SJSA1 (cell line): ENCODE measurements around the gene NBL1. TPM values are rescaled to one million over a fixed set of nuclear protein-coding genes. Genes with fewer than 3 reads are reported as not detected.

ENCODE experiments used
- DNase-seq, 2 experiments: peaks; one replicate each; pipeline ENCODE4 v3.0.0-alpha.2; 2015 to 2020; ENCODE audit warnings: low spot score in 2 of 2, low read depth in 1 of 2
- H3K27ac ChIP-seq: fragments of 250-450 bp; sonication (Bioruptor Pico); 2 replicates; pipeline ENCODE4 v1.5.1; 2020; ENCODE audit warnings: mild to moderate bottlenecking, moderate library complexity
- H3K27me3 ChIP-seq: fragments of 250-450 bp; sonication (Bioruptor Pico); replicated peaks from 2 replicates; pipeline ENCODE4 v1.5.1; 2020; ENCODE audit warnings: mild to moderate bottlenecking, moderate library complexity
- H3K36me3 ChIP-seq: fragments of 250-450 bp; sonication (Bioruptor Pico); 2 replicates; pipeline ENCODE4 v1.5.1; 2020; ENCODE audit warnings: mild to moderate bottlenecking
- H3K4me1 ChIP-seq: fragments of 250-450 bp; sonication (Bioruptor Pico); replicated peaks from 2 replicates; pipeline ENCODE4 v1.6.1; 2021; ENCODE audit warnings: mild to moderate bottlenecking
- H3K4me3 ChIP-seq: fragments of 250-450 bp; sonication (Bioruptor Pico); 2 replicates; pipeline ENCODE4 v1.5.1; 2020; ENCODE audit warnings: mild to moderate bottlenecking
- H3K9me3 ChIP-seq: fragments of 250-450 bp; sonication (Bioruptor Pico); replicated peaks from 2 replicates; pipeline ENCODE4 v1.5.1; 2020; ENCODE audit warnings: mild to moderate bottlenecking
- total RNA-seq: library from RNA; depleted of rRNA; stranded (reverse); fragments of >200 nt; shearing (Covaris generic); gene quantifications from 2 replicates; pipeline ENCODE4 v1.2.3, GENCODE V29; 2014

Gene NBL1
- total RNA-seq, 1 experiment from 2014 or later = 3.7 TPM

- no peak for DNase-seq
- Histone ChIP-seq H3K27me3 (no peaks in the 10 kb centered on the region), H3K4me1 (peaks cover 8% of the 10 kb centered on the region; the same call in 1 of the 2 replicates), H3K27ac (no peak overlapping the region), H3K9me3 (no peaks in the 10 kb centered on the region; the same call in 1 of the 2 replicates), H3K4me3 (no peak overlapping the region), H3K36me3 (peaks cover 27% of the 10 kb centered on the region)
Observed at GRCh38 chr1:19613171-19613703, 30.9 kb upstream of the NBL1 start.

- Histone ChIP-seq H3K4me3 (no peak overlapping the region), H3K9me3 (no peaks in the 10 kb centered on the region; the same call in 1 of the 2 replicates), H3K27me3 (no peaks in the 10 kb centered on the region), H3K4me1 (peaks cover 8% of the 10 kb centered on the region; the same call in 1 of the 2 replicates), H3K36me3 (peaks cover 35% of the 10 kb centered on the region), H3K27ac (no peak overlapping the region)
- DNase-seq = no peak
Observed at GRCh38 chr1:19615438-19615837, 28.7 kb upstream of the NBL1 start.

- H3K4me1 ChIP-seq = peaks cover 8% of the 10 kb centered on the region; the same call in 1 of the 2 replicates
- no peak overlapping the region for H3K4me3 ChIP-seq
- H3K36me3 ChIP-seq = peaks cover 35% of the 10 kb centered on the region
- no peaks in the 10 kb centered on the region; the same call in 1 of the 2 replicates for H3K9me3 ChIP-seq
- DNase-seq = no peak
- no peak overlapping the region for H3K27ac ChIP-seq
- H3K27me3 ChIP-seq = no peaks in the 10 kb centered on the region
Observed at GRCh38 chr1:19616489-19616888, 27.6 kb upstream of the NBL1 start.

GRCh38 chr1:19617376-19617775, 26.7 kb upstream of the NBL1 start:
- Histone ChIP-seq H3K4me3 (no peak overlapping the region), H3K36me3 (peaks cover 35% of the 10 kb centered on the region), H3K4me1 (peaks cover 8% of the 10 kb centered on the region; the same call in 1 of the 2 replicates), H3K27me3 (no peaks in the 10 kb centered on the region), H3K27ac (no peak overlapping the region), H3K9me3 (no peaks in the 10 kb centered on the region; the same call in 1 of the 2 replicates)
- no peak for DNase-seq

- Histone ChIP-seq H3K27me3 (no peaks in the 10 kb centered on the region), H3K4me3 (no peak overlapping the region), H3K9me3 (no peaks in the 10 kb centered on the region), H3K27ac (no peak overlapping the region), H3K36me3 (peaks cover 36% of the 10 kb centered on the region), H3K4me1 (peaks cover 8% of the 10 kb centered on the region; the same call in 1 of the 2 replicates)
- no peak for DNase-seq
Observed at GRCh38 chr1:19618428-19618827, 25.7 kb upstream of the NBL1 start.

- H3K27ac ChIP-seq = no peak overlapping the region
- peaks cover 8% of the 10 kb centered on the region; the same call in 1 of the 2 replicates for H3K4me1 ChIP-seq
- peak in 1 of 2 experiments; percentile 18 for DNase-seq
- peaks cover 47% of the 10 kb centered on the region for H3K36me3 ChIP-seq
- no peaks in the 10 kb centered on the region for H3K9me3 ChIP-seq
- no peak overlapping the region for H3K4me3 ChIP-seq
- no peaks in the 10 kb centered on the region for H3K27me3 ChIP-seq
Observed at GRCh38 chr1:19619697-19620384, 24.3 kb upstream of the NBL1 start.

- no peaks in the 10 kb centered on the region for H3K9me3 ChIP-seq
- H3K4me1 ChIP-seq = peaks cover 8% of the 10 kb centered on the region; the same call in 1 of the 2 replicates
- H3K4me3 ChIP-seq = no peak overlapping the region
- H3K27ac ChIP-seq = no peak overlapping the region
- no peak for DNase-seq
- H3K27me3 ChIP-seq = no peaks in the 10 kb centered on the region
- H3K36me3 ChIP-seq = peaks cover 52% of the 10 kb centered on the region
Observed at GRCh38 chr1:19620786-19621185, 23.3 kb upstream of the NBL1 start.

GRCh38 chr1:19621274-19621950, 22.7 kb upstream of the NBL1 start:
- H3K27me3 ChIP-seq = no peaks in the 10 kb centered on the region
- H3K27ac ChIP-seq = no peak overlapping the region
- no peak for DNase-seq
- peaks cover 54% of the 10 kb centered on the region for H3K36me3 ChIP-seq
- H3K4me1 ChIP-seq = peaks cover 5% of the 10 kb centered on the region; the same call in 1 of the 2 replicates
- H3K9me3 ChIP-seq = no peaks in the 10 kb centered on the region
- no peak overlapping the region for H3K4me3 ChIP-seq

- H3K4me1 ChIP-seq = no peaks in the 10 kb centered on the region
- no peak for DNase-seq
Observed at GRCh38 chr1:19622204-19622603, 21.9 kb upstream of the NBL1 start.

GRCh38 chr1:19623523-19623922, 20.6 kb upstream of the NBL1 start:
- DNase-seq = no peak
- Histone ChIP-seq H3K4me3 (no peak overlapping the region), H3K27ac (no peak overlapping the region), H3K9me3 (no peaks in the 10 kb centered on the region), H3K4me1 (no peaks in the 10 kb centered on the region), H3K36me3 (peaks cover 57% of the 10 kb centered on the region), H3K27me3 (no peaks in the 10 kb centered on the region)

More at GRCh38 chr1:19622204-19622603, 21.9 kb upstream of the NBL1 start:
- Histone ChIP-seq H3K27me3 (no peaks in the 10 kb centered on the region), H3K4me3 (no peak overlapping the region), H3K27ac (no peak overlapping the region), H3K36me3 (peaks cover 54% of the 10 kb centered on the region), H3K9me3 (no peaks in the 10 kb centered on the region)

- Histone ChIP-seq H3K4me1 (no peaks in the 10 kb centered on the region), H3K27me3 (no peaks in the 10 kb centered on the region), H3K4me3 (no peak overlapping the region), H3K27ac (no peak overlapping the region), H3K36me3 (peaks cover 51% of the 10 kb centered on the region), H3K9me3 (no peaks in the 10 kb centered on the region)
- peak in 1 of 2 experiments; percentile 24 for DNase-seq
Observed at GRCh38 chr1:19625291-19625937, 18.7 kb upstream of the NBL1 start.

- Histone ChIP-seq H3K9me3 (no peaks in the 10 kb centered on the region), H3K36me3 (peaks cover 42% of the 10 kb centered on the region), H3K4me1 (no peaks in the 10 kb centered on the region)
Observed at GRCh38 chr1:19628879-19629278, 15.2 kb upstream of the NBL1 start.

GRCh38 chr1:19629357-19629756, 14.8 kb upstream of the NBL1 start:
- H3K27ac ChIP-seq = no peak overlapping the region
- no peak overlapping the region for H3K4me3 ChIP-seq
- H3K9me3 ChIP-seq = no peaks in the 10 kb centered on the region
- H3K4me1 ChIP-seq = no peaks in the 10 kb centered on the region
- peaks cover 37% of the 10 kb centered on the region for H3K36me3 ChIP-seq
- H3K27me3 ChIP-seq = no peaks in the 10 kb centered on the region
- no peak for DNase-seq

More at GRCh38 chr1:19628879-19629278, 15.2 kb upstream of the NBL1 start:
- Histone ChIP-seq H3K27ac (no peak overlapping the region), H3K4me3 (no peak overlapping the region), H3K27me3 (no peaks in the 10 kb centered on the region)
- DNase-seq = no peak
